HG02798 (cell line): Measurements from ENCODE around the gene PRRX1.

Source experiments
- ATAC-seq: cut with Tn5 transposase; IDR thresholded peaks from one replicate; pipeline ENCODE4 v1.9.1; 2021; ENCODE audit warnings: mild to moderate bottlenecking; ENCODE audit not compliant: unreplicated experiment, poor library complexity

PRRX1 gene

DNA sequence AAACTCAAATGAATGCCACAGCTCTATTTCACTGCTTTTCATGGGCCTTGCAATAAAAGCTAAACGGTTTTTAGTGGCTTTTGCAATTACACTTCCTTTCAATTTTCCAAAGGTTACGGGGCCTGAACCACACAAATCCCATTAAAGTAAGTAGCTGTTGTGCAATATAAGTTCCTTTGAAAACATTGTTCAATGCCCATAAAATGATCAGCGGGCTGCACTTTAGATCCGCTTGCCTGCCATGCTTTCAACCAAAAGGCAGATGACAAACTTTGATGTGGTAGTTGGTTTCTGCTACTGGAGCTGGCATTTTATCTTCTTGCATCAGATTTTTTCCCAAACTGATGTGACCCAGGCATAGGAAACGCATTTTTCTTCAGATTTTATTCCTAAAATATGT lies 50.2 kb downstream of the PRRX1 start:
- ATAC-seq, result no peak

DNA sequence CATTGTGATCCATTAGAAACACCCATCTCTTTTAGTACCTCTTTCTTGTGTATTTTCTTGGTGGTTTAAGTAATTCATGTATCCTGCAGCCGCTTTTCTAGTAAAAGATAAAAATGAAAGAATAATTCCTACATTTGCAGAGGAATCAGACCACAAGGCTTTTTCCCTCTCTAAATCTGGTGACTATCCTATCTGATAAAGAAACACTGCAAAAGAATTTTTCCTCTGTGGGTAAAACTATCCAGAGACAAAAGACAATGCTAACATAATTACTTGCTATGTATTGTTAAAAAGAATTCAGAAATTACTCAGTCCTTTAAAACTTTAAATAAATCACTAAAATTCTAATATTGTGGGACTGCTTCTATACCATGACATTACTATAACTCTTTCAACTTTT lies 51.0 kb downstream of the PRRX1 start:
- ATAC-seq, result no peak

DNA sequence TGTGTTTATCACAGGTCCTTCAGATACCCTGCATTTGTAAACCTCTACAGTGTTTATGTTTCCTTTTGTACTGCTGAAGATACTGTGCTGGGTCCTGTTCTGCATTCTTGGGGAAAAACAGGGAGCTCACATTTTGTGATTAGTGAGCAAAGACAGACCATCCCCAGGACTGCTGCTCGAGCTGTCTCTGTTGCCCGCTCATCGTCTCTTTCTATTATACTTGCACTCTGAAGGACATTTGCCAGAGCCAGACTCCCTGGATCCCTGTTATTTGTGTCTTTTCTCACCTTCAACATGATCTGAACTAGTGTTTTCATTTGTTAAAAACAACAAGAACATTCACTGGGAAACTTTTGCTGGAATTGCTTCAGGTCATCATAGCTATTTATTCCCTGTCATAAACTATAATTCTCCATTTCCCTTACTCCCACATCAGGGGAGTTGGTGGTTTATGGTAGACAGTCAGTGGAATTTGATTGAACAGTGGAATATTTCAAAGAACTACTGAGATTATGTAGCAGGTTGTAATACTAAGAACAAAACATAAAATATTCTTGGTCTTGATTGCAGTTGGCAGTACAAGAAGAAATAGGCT lies 53.0 kb downstream of the PRRX1 start:
- ATAC-seq, result no peak

DNA sequence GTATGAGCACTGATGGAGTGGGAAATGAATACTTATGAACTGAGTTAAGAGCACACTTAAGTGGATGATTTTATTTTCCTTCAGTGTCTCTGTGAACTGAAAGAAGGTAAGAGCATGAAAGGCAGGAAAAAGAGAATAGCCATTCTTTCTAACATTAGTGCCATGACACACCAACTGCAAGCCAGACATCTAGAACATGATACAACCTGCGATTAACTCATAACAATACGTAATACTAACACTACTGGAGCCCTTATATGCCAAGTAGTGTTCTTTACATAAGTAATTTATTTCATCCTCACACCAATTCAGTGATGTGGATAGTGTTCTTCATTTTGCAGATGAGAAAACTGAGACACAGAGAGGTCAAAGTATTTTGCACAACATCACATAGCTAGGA lies 56.7 kb downstream of the PRRX1 start:
- ATAC-seq, result no peak

DNA sequence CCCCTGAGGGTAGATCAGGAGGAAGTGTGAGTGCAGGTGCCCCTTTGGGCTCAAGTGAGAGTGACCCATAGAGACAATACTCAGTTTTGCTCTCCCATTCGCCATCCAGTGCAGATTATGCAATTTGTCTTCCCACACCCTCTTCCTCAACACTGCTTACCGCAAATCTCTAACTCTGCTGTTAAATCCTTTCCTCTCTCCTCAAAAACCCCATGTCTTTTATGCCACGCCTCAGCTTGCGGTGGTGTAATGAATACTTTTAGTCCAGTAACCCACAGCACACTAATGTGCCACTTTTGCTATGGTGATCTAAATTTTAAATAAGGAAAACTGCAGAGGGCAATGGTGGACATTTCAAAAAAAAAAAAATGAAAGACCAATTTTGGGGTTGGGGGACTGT lies 57.7 kb downstream of the PRRX1 start:
- no peak for ATAC-seq

DNA sequence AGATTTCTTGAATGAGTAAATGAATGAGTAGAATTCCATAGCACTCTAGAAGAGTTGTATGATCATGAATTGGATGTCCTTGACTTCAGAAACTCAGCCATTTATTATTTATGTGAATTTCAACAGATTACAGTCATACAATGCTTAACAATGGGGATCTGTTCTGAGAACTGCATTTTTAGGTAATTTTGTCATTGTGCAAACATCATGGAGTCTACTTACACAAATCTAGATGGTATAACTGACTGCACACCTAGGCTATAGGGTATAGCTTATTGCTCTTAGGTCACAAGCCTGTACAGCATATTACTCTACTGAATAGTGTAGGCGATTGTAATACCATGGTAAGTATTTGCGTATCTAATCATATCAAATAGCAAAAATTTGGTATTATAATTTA lies 59.6 kb downstream of the PRRX1 start:
- no peak for ATAC-seq

DNA sequence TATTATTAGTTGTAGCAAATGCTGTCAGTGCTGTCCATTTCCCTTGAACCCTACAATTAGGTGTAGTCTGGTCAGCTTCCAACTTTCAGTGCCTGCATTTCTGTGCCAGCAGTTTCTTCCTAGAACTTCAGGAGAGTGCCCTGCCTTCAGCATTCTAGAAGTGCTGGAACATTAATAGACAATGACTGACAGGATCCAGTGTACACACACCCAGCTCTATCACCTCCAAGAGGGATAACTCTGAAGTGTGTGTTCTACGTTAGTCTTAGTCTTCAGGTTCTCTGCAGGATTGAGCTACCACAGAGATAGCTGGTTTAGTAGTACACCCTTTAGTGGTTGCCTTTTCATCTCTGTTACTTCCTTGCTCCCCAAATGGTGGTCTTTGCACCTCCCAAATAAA lies 61.4 kb downstream of the PRRX1 start:
- no peak for ATAC-seq

DNA sequence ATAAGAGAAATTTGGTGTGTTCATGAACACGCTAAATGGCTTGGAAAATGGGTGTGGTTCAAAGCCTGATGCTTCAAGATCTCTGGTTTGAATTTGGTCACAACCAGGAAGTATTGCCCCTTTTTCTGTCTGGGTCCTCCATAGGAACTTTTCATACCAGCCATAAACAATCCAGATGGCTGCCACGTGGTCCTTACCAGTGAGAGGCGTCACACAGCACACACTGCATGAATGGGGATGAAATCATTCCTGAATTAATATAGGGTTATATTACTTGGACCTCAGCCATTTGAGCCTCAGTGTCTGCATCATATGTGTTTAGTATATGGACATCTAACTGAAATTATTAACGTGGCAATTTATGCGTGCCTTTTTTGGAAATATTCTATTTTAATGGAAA lies 64.0 kb downstream of the PRRX1 start:
- no peak for ATAC-seq

DNA sequence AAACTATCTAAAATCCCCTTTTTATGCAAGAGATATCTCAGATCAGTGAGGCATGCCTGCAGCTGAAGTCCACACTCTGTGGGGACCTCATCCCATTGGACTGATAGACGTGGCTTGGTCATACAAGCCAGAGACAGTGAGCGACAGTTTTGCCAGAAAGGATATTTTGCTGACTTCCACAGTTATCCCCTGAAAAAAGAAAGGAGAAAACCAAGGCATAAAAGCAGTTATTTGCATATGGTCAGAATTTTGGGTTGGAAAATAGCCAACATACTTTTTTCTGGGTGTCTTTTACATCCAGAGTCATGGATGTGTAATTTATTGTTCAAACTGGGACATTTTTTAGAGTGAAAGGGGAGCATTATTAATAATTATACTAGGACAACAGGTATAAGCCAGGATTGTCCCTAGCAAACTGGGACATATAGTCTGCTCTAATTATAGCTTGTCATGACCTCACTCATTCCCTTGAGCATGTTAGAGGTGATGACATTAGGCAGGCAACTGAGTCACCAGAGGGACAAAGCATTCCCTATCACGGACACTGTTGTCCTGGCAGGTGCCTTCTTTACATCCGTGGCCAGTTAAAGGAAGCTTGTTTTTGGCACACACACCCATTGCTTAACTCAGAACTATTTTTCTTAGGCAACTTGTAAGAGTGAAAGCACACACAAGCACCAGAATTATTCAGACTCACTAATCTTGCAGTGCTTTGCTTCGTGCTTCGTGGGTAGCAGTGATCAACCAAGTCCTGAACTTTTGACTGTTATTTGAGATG lies 65.5 kb downstream of the PRRX1 start:
- no peak for ATAC-seq

DNA sequence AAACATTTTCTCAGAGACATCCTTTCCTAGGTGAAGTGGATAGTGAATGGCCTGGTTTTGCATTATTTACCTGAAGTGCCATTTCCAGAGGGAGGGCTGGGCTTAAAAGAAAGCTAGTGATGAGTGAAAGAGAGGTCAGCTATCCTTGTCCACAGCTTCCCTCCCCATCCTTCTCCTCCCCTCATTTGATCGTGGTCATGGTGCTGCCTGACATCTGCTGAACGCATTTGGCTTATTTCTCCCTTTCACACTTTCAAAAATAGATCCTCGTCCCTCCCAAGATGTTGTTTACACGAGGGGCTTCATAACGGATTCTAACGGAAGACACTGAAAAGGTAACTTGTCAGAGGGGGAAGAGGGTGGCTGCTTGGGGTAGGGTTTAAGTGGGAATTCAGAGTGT lies 66.1 kb downstream of the PRRX1 start:
- no peak for ATAC-seq

DNA sequence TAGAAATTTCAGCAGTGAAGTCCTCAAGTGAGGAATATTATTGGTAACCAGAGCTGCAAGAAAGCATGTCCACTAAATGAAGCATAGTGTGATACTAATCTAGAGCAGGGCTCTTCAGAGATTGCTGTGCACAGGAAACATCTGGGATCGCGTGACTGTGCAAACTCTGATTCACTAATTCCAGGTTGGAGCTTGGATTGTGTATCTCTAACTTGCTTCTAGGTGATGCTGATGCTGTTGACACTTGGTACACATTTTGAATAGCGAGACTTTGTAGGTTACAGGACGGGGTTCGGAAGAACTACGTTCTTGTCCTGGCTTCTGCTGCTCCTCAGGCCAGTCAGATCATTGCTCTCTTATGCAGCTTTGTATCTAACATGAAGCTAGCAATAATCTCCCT lies 66.5 kb downstream of the PRRX1 start:
- ATAC-seq, result no peak

DNA sequence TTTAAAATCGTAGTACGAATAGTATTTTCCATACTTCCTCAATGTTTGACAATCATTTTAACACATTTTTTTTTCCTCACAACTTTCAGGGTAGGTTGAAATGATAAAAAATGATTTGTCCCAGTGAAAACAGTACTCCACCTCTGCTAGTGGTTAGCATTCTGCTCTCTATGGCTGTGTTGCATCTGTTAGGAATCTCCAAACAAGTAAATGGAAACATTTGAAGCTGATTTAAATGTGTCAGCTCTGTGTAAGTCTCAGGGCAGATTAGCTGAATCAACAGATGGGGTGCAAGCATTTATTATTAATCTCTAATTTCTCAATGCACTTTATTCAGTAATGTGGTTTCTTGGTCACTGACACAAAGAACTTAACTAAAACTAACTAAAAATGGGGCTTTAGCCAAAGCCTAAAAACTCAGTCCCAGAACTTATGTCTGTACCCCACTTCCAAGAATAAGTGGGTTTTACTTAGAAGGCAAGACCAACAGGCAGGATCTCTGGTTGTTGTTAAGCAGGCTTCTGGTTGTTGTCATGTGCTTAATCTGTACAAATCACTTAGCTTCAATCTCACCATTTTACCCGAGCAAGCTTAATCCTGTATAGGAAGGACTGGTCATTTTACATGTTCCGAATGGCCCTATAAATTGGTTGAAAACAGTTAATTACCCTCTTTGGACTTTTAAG lies 67.8 kb downstream of the PRRX1 start:
- ATAC-seq, result no peak

DNA sequence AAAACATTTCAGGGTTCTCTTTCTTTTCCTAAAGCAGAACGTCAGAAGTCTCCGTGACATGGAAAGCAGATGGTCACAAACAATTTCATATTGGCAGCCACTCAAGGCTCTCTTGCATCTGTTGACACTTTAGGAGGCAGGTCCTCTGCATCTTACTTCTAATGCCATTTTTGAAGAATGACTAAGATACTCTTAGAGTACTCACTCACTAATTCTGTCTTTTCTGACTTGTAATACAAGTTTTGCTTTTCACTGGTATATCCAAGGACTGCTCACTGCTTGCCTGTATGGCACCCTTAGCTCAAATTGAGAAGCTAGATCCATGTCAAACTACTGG lies 68.3 kb downstream of the PRRX1 start:
- no peak for ATAC-seq

DNA sequence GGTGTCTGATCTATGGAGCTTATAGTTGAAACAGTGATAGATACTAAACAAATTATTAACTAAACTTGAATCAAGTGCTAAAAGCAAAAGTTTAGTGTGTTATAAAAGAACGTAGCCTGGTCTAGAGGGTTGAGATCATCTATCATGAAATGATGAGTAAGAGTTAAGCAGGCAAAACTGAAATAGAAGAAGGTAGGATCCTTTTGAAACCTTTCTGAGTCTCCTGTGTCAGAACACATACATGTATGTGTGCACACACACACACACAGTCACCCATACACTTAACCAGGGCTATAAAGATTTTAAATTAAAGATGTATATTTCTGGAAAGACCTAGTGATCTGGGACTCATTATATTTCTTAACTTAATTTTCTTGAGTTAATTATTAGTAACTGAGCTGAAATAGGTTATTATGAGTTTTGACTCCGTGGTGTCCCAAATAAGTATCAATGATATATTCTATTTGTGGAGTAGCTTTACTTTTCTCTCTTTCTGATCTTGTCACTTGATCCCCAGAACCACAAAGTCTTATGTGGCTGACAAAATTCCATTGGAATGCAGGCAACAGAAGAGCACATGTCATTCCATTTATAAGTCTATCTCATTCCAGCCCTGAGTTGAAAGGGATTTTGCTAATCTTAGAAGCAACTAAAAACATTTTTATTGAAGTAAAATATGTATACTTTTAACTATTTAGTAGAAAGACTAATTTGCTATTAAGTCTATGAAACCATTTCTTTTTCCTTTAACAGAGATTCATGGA lies 70.7 kb downstream of the PRRX1 start:
- ATAC-seq, result no peak

DNA sequence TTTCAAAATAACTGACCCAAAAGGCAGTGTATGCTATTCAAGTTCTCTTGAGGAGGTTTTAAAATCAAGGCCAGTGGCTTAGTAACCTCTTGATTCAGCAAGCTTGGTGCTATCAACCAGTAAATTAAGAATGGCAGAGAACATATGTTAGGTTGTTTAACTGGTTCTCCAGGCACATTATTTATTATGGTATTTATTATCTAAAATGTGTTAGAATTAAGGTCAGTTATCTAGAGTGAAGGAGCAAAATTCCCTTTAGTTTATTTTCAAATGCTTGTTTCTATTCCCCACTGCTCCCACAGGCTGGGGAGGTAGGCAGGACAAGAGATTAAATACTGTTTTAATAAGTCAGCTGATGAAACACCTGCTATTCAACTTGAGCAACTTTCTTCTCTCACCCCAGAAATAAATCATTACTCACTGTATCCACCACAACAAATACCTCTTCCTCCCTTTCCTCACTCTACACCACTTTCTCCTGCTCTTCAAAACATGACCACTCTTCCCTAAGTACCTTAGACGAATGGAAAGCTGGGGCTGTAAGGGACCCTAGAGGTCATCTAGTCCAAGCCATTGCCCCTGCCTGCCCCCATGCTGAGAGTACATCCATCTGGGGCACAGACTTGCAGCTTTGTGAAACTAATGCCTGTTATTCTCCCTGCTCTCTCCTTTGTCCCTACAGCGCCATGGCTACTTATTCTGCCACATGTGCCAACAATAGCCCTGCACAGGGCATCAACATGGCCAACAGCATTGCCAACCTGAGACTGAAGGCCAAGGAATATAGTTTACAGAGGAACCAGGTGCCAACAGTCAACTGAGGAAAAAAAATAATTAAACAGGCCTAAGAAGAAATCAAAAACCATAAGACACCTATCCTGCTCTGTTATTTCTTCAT lies 71.7 kb downstream of the PRRX1 start:
- ATAC-seq, result no peak

DNA sequence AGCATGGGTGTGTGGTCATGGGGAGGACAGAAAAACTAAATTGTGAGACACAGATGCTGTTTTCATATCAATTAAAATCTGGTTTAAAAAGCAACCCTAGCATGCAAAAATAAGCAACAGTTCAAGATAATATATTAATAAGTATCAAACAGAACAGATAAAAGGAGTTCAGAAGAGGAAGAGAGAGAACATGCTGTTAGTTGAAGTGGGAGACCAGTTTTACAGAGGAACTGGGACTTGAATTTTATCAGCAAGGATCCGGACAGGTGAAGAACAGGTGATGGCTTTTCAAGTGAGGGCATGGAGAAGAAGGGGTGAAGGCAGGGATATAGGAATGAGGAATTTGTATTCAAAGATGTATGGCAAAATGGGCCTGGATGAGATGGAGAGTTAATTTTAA lies 75.9 kb downstream of the PRRX1 start:
- no peak for ATAC-seq

DNA sequence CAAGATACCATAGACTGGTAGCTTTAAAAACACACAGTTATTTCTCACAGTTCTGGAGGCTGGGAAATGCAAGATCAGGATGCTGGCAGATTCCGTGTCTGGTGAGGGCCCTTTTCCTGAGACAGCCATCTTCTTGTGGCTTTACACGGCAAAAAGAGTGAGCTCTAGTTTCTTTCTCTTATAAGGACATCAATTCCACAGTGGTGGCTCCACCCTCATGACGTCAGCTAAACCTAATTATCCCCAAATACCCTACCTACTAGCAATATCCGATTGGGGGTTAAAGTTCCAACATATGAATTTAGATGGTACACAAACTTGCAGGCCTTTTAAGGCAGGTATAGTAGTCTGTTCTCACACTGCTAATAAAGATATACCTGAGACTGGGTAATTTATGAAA lies 77.7 kb downstream of the PRRX1 start:
- no peak for ATAC-seq

DNA sequence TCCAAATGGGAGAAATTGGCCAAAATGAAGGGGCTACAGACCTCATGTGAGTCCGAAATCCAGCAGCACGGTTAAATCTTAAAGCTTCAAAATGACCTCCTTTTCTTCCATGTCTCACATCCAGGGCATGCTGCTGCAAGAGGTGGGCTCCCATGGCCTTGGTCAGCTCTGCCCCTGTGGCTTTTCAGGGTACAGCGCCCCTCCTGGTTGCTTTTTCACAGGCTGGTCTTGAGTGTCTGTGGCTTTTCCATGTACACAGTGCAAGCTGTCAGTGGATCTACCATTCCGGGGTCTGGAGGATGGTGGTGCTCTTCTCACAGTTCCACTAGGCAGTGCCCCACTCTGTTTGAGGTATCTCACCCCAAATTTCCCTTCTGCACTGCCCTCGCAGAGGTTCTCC lies 78.7 kb downstream of the PRRX1 start:
- no peak for ATAC-seq

DNA sequence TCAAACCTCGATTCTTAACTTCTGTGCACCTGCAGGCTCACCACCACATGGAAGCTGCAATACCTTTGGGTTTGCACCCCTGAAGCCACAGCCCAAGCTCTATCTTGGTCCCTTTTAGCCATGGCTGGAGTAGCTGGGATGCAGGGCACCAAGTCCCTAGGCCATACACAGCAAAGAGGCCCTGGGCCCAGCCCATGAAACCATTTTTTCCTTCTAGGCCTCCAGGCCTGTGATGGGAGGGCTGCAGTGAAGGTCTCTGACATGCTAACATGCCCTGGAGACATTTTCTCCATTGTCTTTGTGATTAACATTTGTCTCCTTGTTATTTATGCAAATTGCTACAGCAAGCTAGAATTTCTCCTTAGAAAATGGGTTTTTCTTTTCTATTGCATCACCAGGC lies 79.2 kb downstream of the PRRX1 start:
- ATAC-seq, result no peak

DNA sequence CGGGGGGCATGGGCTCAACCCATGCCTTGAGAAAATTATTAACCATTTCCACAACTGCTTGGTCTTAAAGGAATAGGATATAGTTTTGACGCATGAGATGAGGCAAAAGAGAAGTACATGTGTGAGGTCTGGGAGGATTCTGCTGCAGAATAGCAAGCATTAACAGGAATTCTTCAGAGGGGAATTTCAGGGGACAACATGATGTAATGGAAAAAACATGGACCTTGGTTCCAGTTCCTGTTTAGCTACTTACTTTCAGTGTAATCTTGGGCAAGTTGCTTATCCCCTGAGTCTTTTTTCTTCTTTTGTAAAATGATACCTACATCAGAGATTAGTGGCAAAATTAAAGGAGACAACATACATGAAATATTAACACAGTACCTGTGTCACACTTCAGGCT lies 85.6 kb downstream of the PRRX1 start:
- no peak for ATAC-seq
